Measurements from ENCODE around the gene DNAJC16. TPM values are rescaled to one million over a fixed set of nuclear protein-coding genes. Genes with fewer than 3 reads are reported as not detected.
A peak's percentile ranks its signal among the peaks of the same experiment; 100 is the strongest.

The DNAJC16 gene
- total and polyA plus RNA-seq, 2 of the 13 experiments (the other 11 are each of a cell fraction or from before 2014, with no cell fraction given), result 11.4 to 15.4 TPM

- TF ChIP-seq, protein P1, sequence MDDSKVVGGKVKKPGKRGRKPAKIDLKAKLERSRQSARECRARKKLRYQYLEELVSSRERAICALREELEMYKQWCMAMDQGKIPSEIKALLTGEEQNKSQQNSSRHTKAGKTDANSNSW (CRISPR knock-in tag; IDR thresholded peaks at IDR 0.05; ENCODE audit: borderline replicate concordance), result no peak
- TF ChIP-seq ZNF441 (CRISPR knock-in tag; IDR thresholded peaks at IDR 0.05; ENCODE audit: borderline replicate concordance) (0 out of 2 replicates have a peak, but pooled peaks have one; percentile 65), ZNF609 (CRISPR knock-in tag; IDR thresholded peaks at IDR 0.05; ENCODE audit: borderline replicate concordance) (peak; percentile 73), BCL6 (CRISPR knock-in tag; IDR thresholded peaks at IDR 0.05) (no peak; the same call in 1 of the 2 replicates), NCOR1 (IDR thresholded peaks at IDR 0.05; ENCODE audit: borderline replicate concordance, low read length) (peak; percentile 40; the same call in 1 of the 2 replicates), ZNF430 (CRISPR knock-in tag; IDR thresholded peaks at IDR 0.05) (no peak), ZBTB8A (CRISPR knock-in tag; IDR thresholded peaks at IDR 0.05; ENCODE audit: borderline replicate concordance, low read depth) (no peak), SMARCC2 (IDR thresholded peaks at IDR 0.05) (no peak), SCMH1 (CRISPR knock-in tag; IDR thresholded peaks at IDR 0.05; ENCODE audit: borderline replicate concordance) (no peak), DNMT1 (CRISPR knock-in tag; IDR thresholded peaks at IDR 0.05) (no peak), RFXAP (CRISPR knock-in tag; IDR thresholded peaks at IDR 0.05; ENCODE audit: borderline replicate concordance) (peak; percentile 61; the same call in 1 of the 2 replicates), HOXA3 (CRISPR knock-in tag; IDR thresholded peaks at IDR 0.05) (peak; percentile 82), U2AF1 (optimal IDR thresholded peaks at IDR 0.05; ENCODE audit: low read depth, low read length) (no peak), AHDC1 (CRISPR knock-in tag; IDR thresholded peaks at IDR 0.05; ENCODE audit: borderline replicate concordance) (no peak)
- TF ChIP-seq, protein P2, sequence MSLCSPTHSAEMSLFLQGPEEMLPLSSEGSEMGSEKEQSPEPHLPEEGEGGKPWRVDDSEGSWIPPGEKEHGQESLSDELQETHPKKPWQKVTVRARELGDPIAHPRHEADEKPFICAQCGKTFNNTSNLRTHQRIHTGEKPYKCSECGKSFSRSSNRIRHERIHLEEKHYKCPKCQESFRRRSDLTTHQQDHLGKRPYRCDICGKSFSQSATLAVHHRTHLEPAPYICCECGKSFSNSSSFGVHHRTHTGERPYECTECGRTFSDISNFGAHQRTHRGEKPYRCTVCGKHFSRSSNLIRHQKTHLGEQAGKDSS (CRISPR knock-in tag; IDR thresholded peaks at IDR 0.05; ENCODE audit: borderline replicate concordance, low read depth), result peak; percentile 75; the same call in 1 of the 2 replicates
These were observed at the start of gene DNAJC16 (continued) for GRCh38 chr1:15526490-15527339.

All from HepG2 (cell line).